WERI-Rb-1 (cell line): Measurements from ENCODE around the gene TMEM225B.

Source experiments
- DNase-seq: peaks from one replicate; pipeline ENCODE4 v3.0.0-alpha.2; 2020
- H3K27ac ChIP-seq: fragments of 250-450 bp; sonication (Bioruptor Pico); 2 replicates; pipeline ENCODE4 v1.5.1; 2020; ENCODE audit warnings: mild to moderate bottlenecking, moderate library complexity
- H3K27me3 ChIP-seq: fragments of 250-450 bp; sonication (Bioruptor Pico); 2 replicates; pipeline ENCODE4 v1.5.1; 2021; ENCODE audit warnings: mild to moderate bottlenecking, low read depth, moderate library complexity; ENCODE audit not compliant: insufficient read depth, severe bottlenecking
- H3K36me3 ChIP-seq: fragments of 250-450 bp; sonication (Bioruptor Pico); 2 replicates; pipeline ENCODE4 v1.5.1; 2020; ENCODE audit warnings: mild to moderate bottlenecking, moderate library complexity
- H3K4me3 ChIP-seq: 2 replicates; pipeline ENCODE4 v1.5.1; 2011; ENCODE audit warnings: low read depth, mild to moderate bottlenecking, control low read depth, low read length
- H3K9me3 ChIP-seq: fragments of 250-450 bp; sonication (Bioruptor Pico); 2 replicates; pipeline ENCODE4 v1.5.1; 2021; ENCODE audit warnings: mild to moderate bottlenecking, moderate library complexity; ENCODE audit not compliant: severe bottlenecking
- TF ChIP-seq, protein P1 (sequence below): IDR thresholded peaks from 2 replicates; pipeline ENCODE4 v1.5.1; 2011; ENCODE audit warnings: low read depth, mild to moderate bottlenecking, control low read depth, inconsistent platforms, low read length

TMEM225B gene

DNA sequence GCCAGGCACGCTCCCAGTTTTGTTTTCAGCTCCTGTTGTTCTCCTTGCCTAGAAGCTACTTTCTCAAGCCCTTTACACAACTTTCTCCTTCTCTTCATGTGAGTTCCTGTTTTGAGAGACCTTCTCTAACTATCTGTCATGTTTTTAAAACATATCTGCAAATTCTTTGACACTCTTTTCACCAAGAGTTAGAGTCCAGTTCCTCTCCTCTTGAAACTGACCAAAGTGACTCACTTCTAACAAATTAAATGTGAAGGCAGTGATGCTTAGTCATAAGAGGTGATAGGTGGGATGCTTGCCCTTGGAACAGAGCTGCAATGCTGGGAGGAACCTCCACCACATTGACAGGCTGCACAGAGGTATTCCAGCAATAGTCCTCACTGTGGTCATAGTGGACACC, 44.0 kb downstream of the TMEM225B start:
- no peaks in the 10 kb centered on the region for H3K27me3 ChIP-seq
- no peaks in the 10 kb centered on the region for H3K9me3 ChIP-seq
- H3K36me3 ChIP-seq = no peaks in the 10 kb centered on the region
- TF ChIP-seq, protein P1, sequence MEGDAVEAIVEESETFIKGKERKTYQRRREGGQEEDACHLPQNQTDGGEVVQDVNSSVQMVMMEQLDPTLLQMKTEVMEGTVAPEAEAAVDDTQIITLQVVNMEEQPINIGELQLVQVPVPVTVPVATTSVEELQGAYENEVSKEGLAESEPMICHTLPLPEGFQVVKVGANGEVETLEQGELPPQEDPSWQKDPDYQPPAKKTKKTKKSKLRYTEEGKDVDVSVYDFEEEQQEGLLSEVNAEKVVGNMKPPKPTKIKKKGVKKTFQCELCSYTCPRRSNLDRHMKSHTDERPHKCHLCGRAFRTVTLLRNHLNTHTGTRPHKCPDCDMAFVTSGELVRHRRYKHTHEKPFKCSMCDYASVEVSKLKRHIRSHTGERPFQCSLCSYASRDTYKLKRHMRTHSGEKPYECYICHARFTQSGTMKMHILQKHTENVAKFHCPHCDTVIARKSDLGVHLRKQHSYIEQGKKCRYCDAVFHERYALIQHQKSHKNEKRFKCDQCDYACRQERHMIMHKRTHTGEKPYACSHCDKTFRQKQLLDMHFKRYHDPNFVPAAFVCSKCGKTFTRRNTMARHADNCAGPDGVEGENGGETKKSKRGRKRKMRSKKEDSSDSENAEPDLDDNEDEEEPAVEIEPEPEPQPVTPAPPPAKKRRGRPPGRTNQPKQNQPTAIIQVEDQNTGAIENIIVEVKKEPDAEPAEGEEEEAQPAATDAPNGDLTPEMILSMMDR = no peak
- no peak overlapping the region for H3K4me3 ChIP-seq
- H3K27ac ChIP-seq = no peak overlapping the region
- DNase-seq = no peak

DNA sequence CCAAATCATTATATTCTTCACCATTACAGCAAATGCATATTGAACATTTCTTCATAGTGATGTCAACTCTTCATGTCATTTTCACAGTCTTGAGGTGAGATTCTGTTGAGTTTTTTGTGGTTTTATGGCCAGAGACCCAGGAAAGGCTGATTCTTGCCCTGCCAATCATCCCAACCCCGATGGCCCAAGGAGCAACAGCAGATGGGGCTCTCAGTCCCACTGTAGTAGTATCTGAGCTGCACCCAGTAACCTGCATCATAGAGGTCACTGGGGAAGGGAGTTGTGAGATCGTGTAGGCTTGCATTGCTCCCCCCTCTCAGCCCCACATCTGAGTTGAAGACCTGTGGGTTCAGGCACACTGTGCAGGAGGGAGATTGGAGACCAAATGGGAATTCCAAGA, 45.4 kb downstream of the TMEM225B start:
- TF ChIP-seq, protein P1 = no peak
- Histone ChIP-seq H3K4me3 (no peak overlapping the region), H3K27me3 (no peaks in the 10 kb centered on the region), H3K9me3 (no peaks in the 10 kb centered on the region), H3K27ac (no peak overlapping the region), H3K36me3 (no peaks in the 10 kb centered on the region)
- DNase-seq = no peak

DNA sequence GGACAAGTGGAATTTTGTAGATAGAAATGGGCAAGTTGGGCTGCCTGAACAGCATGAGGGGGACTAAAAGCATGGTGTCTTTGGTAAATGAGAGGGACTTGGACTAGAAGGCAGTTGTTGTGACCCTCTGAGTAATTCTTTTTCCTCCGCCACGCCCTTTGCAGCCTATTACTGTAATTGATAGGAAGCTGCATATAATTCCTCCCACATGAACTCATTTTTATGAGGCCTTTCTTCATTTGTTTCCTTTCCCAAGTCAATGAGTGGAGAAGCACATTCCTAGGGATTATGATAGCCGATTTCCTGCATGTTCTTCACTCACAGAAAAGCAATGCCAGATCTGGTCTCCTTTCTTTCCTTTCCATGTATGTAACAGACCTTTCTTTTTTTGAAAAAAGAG, 46.4 kb downstream of the TMEM225B start:
- Histone ChIP-seq H3K27me3 (no peaks in the 10 kb centered on the region), H3K36me3 (no peaks in the 10 kb centered on the region), H3K4me3 (no peak overlapping the region), H3K9me3 (no peaks in the 10 kb centered on the region), H3K27ac (no peak overlapping the region)
- TF ChIP-seq, protein P1 = no peak
- DNase-seq = no peak

DNA sequence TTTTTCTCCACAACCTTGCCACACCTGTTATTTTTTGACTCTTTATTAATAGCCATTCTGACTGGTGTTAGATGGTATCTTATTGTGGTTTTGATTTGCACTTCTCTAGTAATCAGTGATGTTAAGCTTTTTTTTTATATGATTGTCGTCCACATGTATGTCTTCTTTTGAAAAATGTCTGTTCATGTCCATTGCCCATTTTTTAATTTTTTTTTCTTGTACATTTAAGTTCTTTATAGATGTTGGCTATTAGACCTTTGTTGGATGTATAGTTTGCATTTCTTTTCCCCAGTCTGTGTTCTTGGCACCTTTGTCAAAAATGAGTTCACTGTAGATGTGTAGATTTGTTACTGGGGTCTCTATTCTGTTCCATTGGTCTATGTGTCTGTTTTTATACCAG, 47.5 kb downstream of the TMEM225B start:
- DNase-seq = no peak
- Histone ChIP-seq H3K4me3 (no peak overlapping the region), H3K27ac (no peak overlapping the region), H3K27me3 (no peaks in the 10 kb centered on the region), H3K36me3 (no peaks in the 10 kb centered on the region), H3K9me3 (no peaks in the 10 kb centered on the region)
- TF ChIP-seq, protein P1 = no peak

DNA sequence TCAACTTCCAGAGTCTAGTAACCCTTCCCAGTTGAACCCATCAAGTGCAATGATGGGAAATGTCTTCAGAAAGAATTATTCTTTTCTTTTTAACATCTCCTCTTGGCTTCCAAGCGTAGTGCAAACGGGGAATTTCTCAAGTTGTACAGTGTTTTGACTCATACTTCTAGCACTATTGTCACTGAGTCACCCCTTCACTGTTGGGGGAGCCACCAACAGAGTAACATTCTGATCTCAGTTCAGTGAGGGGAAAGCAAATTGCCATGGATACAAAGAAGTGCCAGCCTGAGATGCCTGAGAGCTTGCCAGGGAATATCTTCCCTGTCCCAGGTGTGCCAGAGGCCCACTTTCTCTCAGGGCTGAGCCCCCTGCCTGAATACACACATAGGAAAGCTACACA, 50.8 kb downstream of the TMEM225B start:
- H3K27me3 ChIP-seq = no peaks in the 10 kb centered on the region
- H3K9me3 ChIP-seq = no peaks in the 10 kb centered on the region
- H3K4me3 ChIP-seq = no peak overlapping the region
- TF ChIP-seq, protein P1 = no peak
- no peak overlapping the region for H3K27ac ChIP-seq
- no peaks in the 10 kb centered on the region for H3K36me3 ChIP-seq
- DNase-seq = no peak

DNA sequence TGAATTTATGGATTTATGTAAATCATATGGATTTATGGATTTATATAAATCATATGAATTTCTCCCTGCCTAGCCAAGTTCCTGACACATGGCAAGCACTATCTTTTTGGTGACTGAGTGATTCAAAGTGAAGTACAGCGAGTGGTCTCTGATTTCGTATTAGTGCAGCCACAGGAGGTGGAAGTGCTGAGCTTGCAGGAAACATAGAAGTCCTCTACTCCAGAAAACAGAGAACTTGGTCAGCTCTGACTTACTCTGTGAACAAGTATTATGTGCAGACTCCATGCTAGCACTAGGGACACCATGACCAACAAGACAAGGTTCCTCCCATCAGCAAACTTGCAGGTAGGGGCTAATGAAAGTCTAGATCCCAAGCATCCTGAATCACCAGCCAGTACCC, 53.2 kb downstream of the TMEM225B start:
- no peaks in the 10 kb centered on the region for H3K27me3 ChIP-seq
- no peak for DNase-seq
- H3K27ac ChIP-seq = no peak overlapping the region
- H3K9me3 ChIP-seq = no peaks in the 10 kb centered on the region
- H3K4me3 ChIP-seq = no peak overlapping the region
- H3K36me3 ChIP-seq = no peaks in the 10 kb centered on the region
- TF ChIP-seq, protein P1 = no peak
